A673 (cell line): ENCODE data around the gene MATR3. TPM values are rescaled to one million over a fixed set of nuclear protein-coding genes. Genes with fewer than 3 reads are reported as not detected.

Experiments
- BruUV-seq: library from RNA; stranded (reverse); fragments of 400-500 nt; replicated peaks from 2 replicates; lab custom pipeline; 2021; lab: Mats Ljungman, UMichigan
- CTCF ChIA-PET: fragments of 300-600 bp; sonication (Branson Sonifier 250); formaldehyde crosslinking; loops from one replicate; lab custom pipeline; 2022; ENCODE audit warnings: antibody characterized with exemption; lab: Charles Lee
- POLR2A ChIA-PET: fragments of 300-600 bp; sonication (Branson Sonifier 250); formaldehyde crosslinking; loops from one replicate; lab custom pipeline; 2022; ENCODE audit warnings: antibody characterized with exemption; ENCODE audit not compliant: low non-redundant PET; lab: Charles Lee
- DNase-seq: peaks from one replicate; pipeline ENCODE4 v3.0.0-alpha.2; 2015; ENCODE audit warnings: low spot score
- H3K27ac ChIP-seq: fragments of 200-600 bp; sonication (generic); 2 replicates; pipeline ENCODE4 v1.5.1; 2016; ENCODE audit warnings: mixed run types, low read depth, mild to moderate bottlenecking, mixed read lengths, antibody characterized with exemption, low read length; ENCODE audit not compliant: poor library complexity, severe bottlenecking
- H3K27me3 ChIP-seq: fragments of 200-600 bp; sonication (generic); replicated peaks from 2 replicates; pipeline ENCODE4 v1.6.1; 2017; ENCODE audit warnings: mixed run types, low read depth, mild to moderate bottlenecking, mixed read lengths, antibody characterized with exemption, low read length; ENCODE audit not compliant: insufficient read depth, poor library complexity
- H3K36me3 ChIP-seq: fragments of 200-600 bp; sonication (generic); 2 replicates; pipeline ENCODE4 v1.6.1; 2016; ENCODE audit warnings: mixed run types, mild to moderate bottlenecking, mixed read lengths, antibody characterized with exemption, low read length; ENCODE audit not compliant: insufficient read depth, poor library complexity, severe bottlenecking
- H3K4me1 ChIP-seq: fragments of 200-600 bp; sonication (generic); 2 replicates; pipeline ENCODE4 v1.6.1; 2017; ENCODE audit warnings: mixed run types, mild to moderate bottlenecking, mixed read lengths, antibody characterized with exemption, low read length; ENCODE audit not compliant: insufficient read depth, poor library complexity, severe bottlenecking
- H3K4me3 ChIP-seq: fragments of 200-600 bp; sonication (generic); 2 replicates; pipeline ENCODE4 v1.5.1; 2016; ENCODE audit warnings: low read depth, mixed run types, mild to moderate bottlenecking, mixed read lengths, low read length; ENCODE audit not compliant: poor library complexity, severe bottlenecking
- H3K9me3 ChIP-seq: fragments of 200-600 bp; sonication (generic); 2 replicates; pipeline ENCODE4 v1.6.1; 2016; ENCODE audit warnings: mixed run types, low read depth, mild to moderate bottlenecking, mixed read lengths, antibody characterized with exemption, low read length; ENCODE audit not compliant: poor library complexity, severe bottlenecking
- CTCF ChIP-seq: fragments of 300-800, 200-600 bp; sonication (generic); conservative IDR thresholded peaks from 2 replicates; pipeline ENCODE4 v1.5.1; 2017; ENCODE audit warnings: low read depth, mild to moderate bottlenecking, antibody characterized with exemption, low read length, moderate library complexity, mixed read lengths
- EZH2 ChIP-seq: fragments of 200-600 bp; sonication (generic); IDR thresholded peaks from 2 replicates; pipeline ENCODE4 v1.6.1; 2017; ENCODE audit warnings: borderline replicate concordance, low read depth, mild to moderate bottlenecking, mixed read lengths, antibody characterized with exemption, low read length; ENCODE audit not compliant: poor library complexity, severe bottlenecking
- intact Hi-C: fragments of 100-400 bp; cut with micrococcal nuclease; formaldehyde crosslinking; loops from one replicate; pipeline ENCODE4 v1.10.0; 2022; ENCODE audit not compliant: unreplicated experiment
- total RNA-seq: library from RNA; stranded (reverse); gene quantifications from 2 replicates; pipeline ENCODE4 v1.2.3, GENCODE V29; 2021

MATR3 gene
- total RNA-seq, 1 experiment from 2014 or later, result 286 TPM

GRCh38 chr5:139378941-139379361 is 85.4 kb downstream of the MATR3 start:
- ChIA-PET POLR2A (no interaction called here), CTCF (interaction anchor here (0.5 kb wide), 1 partner anchor 52 kb away, joined by 4 read pairs; no protein-coding TSS in a partner anchor)
- no peaks in the 10 kb centered on the region for H3K9me3 ChIP-seq
- intact Hi-C loops, result no loop called here
- no peaks in the 10 kb centered on the region for H3K27me3 ChIP-seq
- H3K4me3 ChIP-seq, result no peak overlapping the region
- DNase-seq, result no peak
- no peak overlapping the region for H3K27ac ChIP-seq
- BruUV-seq, result no TSS peak
- no peak for TF ChIP-seq CTCF
- no peak for TF ChIP-seq EZH2
- H3K36me3 ChIP-seq, result no peaks in the 10 kb centered on the region
- H3K4me1 ChIP-seq, result no peaks in the 10 kb centered on the region

GRCh38 chr5:139379626-139380449 is 86.3 kb downstream of the MATR3 start:
- ChIA-PET CTCF (no interaction called here), POLR2A (no interaction called here)
- Histone ChIP-seq H3K4me3 (no peak overlapping the region), H3K36me3 (no peaks in the 10 kb centered on the region), H3K9me3 (no peaks in the 10 kb centered on the region), H3K4me1 (no peaks in the 10 kb centered on the region), H3K27ac (no peak overlapping the region), H3K27me3 (no peaks in the 10 kb centered on the region)
- TF ChIP-seq EZH2 (no peak), CTCF (no peak)
- DNase-seq, result no peak
- intact Hi-C loops, result no loop called here
- no TSS peak for BruUV-seq

Other genes with a start within 250 kb of the MATR3 start
- gene SIL1, start 95.4 kb upstream of the MATR3 start, total RNA-seq, result 18.7 and 22.0 TPM in 2 replicates
- 95.0 and 108 TPM in 2 replicates for gene PAIP2, start 48.1 kb downstream of the MATR3 start, total RNA-seq
- not detected in 2 replicates for gene SLC23A1, start 89.6 kb downstream of the MATR3 start, total RNA-seq
- not detected in 2 replicates for gene MZB1, start 96.2 kb downstream of the MATR3 start, total RNA-seq
- 0.82 and 1.0 TPM in 2 replicates for gene PROB1, start 101.4 kb downstream of the MATR3 start, total RNA-seq
- 4.0 and 4.2 TPM in 2 replicates for gene SPATA24, start 110.3 kb downstream of the MATR3 start, total RNA-seq
- gene DNAJC18, start 145.8 kb downstream of the MATR3 start, total RNA-seq, result 16.7 and 21.1 TPM in 2 replicates
- 1.1 and 1.6 TPM in 2 replicates for gene ECSCR, start 169.0 kb downstream of the MATR3 start, total RNA-seq
- gene SMIM33, start 177.3 kb downstream of the MATR3 start, total RNA-seq, result not detected in 2 replicates
- 29.4 and 30.7 TPM in 2 replicates for gene STING1, start 189.0 kb downstream of the MATR3 start, total RNA-seq